GM18511 (cell line): ENCODE data around the gene SLC34A2.

Experiments
- ATAC-seq: cut with Tn5 transposase; IDR thresholded peaks from one replicate; pipeline ENCODE4 v1.9.1; 2021; ENCODE audit warnings: mild to moderate bottlenecking, moderate library complexity; ENCODE audit not compliant: unreplicated experiment

SLC34A2 gene

DNA sequence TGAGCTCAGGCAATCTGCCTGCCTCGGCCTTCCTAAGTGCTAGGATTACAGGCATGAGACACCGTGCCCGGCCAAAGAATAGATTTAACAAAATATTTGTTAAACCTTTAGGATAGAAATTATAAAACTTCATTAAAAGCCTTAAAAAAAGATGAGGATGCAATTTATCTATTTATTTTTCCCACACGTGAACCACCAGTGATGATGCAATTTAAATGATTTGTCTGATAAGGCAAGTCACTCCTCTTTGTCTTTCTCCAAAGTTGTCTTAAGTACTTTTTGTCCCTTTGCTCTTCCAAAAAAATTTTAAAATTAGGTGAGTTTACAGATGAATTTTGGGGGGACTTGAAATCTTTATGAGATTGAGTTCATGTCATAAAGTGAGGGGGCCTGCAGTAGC lies 58.2 kb downstream of the SLC34A2 start:
- no peak for ATAC-seq

GRCh38 chr4:25722964-25723363 lies 67.3 kb downstream of the SLC34A2 start:
- ATAC-seq: no peak

- no peak for ATAC-seq
Measured at GRCh38 chr4:25723409-25723808, 67.8 kb downstream of the SLC34A2 start.

DNA sequence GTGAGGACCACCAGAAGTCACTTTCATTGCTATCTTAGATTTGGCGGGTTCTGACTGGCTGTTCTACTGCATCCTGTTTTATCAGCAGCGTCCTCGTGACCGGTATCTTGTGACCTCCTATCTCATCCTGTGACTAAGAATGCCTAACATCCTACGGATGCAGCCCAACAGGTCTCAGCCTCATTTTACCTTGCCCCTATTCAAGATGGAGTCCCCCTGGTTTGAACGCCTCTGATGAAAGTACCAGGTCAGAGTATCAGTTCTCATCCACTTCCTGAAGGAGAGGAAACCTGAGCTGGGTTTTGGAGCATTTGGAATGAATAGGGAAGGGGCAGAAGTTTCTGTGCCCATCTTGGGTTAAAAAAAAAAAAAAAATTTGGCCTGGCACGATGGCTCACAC lies 70.2 kb downstream of the SLC34A2 start:
- ATAC-seq: no peak

DNA sequence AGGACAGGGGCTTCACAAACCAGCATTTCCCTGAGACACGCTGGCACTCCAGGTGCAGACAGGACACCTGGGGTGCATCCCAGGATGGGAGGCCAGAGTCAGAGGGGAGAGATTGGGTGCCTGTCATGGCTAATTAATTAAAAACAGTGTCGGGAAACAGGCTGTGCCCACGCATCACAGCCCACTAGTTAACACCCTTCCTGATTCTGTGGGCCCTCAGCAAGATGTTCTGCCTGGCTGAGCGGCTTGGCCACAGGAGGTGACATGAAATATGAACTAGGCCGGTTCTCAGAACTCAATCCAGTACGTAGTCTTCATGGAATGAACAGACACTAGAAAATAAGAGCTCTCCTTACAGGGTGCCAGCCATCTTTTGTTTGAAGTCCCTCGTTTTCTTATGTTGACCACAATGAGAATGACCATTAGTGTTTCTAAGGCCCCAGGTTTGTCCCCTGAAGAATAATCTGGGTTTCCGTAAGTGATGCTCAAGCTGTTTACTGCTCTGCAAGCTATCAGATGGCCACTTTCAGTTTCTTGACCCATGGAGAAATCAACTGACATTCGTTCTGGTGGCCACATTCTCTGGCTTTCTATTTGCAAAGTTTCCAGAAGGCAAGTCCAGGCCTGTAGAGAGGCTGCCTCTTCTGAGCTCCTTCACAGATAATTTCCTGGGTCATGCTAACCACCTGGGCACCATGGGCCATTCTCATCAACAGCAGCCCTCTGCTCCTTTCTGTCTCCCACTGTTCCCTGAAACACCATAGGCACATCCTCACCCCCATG lies 72.3 kb downstream of the SLC34A2 start:
- peak; percentile 62 for ATAC-seq
